Gastrocnemius medialis (tissue), 4 donors: ENCODE measurements around the gene CCDC68. TPM values are rescaled to one million over a fixed set of nuclear protein-coding genes. Genes with fewer than 3 reads are reported as not detected.

ENCODE experiments used
- ATAC-seq, 2 donors: fragments of 150-250 bp; one replicate each; pipeline ENCODE4 v1.9.1; 2016
- DNase-seq, 2 donors: peaks; one replicate each; pipeline ENCODE4 v3.0.0-alpha.2; 2019
- H3K27ac ChIP-seq, 4 donors: fragments of 200-600 bp; sonication (generic); 1 replicate in 1 of 4; 2 replicates in 3 of 4; pipeline ENCODE4 v1.5.1; 2016 to 2018; ENCODE audit warnings: mild to moderate bottlenecking in 2 of 4, moderate library complexity in 1 of 4
- H3K27me3 ChIP-seq, 3 donors: fragments of 200-600 bp; sonication (generic) in 2 of 3; 1 replicate in 1 of 3; 2 replicates in 2 of 3; pipeline versions ENCODE4 v1.5.1 to v1.6.0; 2016 to 2019; ENCODE audit warnings: mild to moderate bottlenecking in 1 of 3, moderate library complexity in 1 of 3
- H3K36me3 ChIP-seq, 2 donors: fragments of 200-600 bp; sonication (generic) in 1 of 2; one replicate each; pipeline ENCODE4 v1.5.1; 2017 to 2018
- H3K4me1 ChIP-seq, 2 donors: fragments of 200-600 bp; sonication (generic) in 1 of 2; one replicate each; pipeline ENCODE4 v1.5.1; 2016 to 2017; ENCODE audit warnings: mild to moderate bottlenecking in 2 of 2
- H3K4me3 ChIP-seq, 4 donors: fragments of 200-600 bp; sonication (generic) in 3 of 4; 1 replicate in 1 of 4; 2 replicates in 3 of 4; pipeline ENCODE4 v1.5.1; 2016 to 2019; ENCODE audit warnings: mild to moderate bottlenecking in 2 of 4
- H3K9me3 ChIP-seq, 3 donors: fragments of 200-600 bp; sonication (generic) in 2 of 3; 1 replicate in 1 of 3; 2 replicates in 2 of 3; pipeline ENCODE4 v1.5.1; 2016 to 2019
- POLR2A ChIP-seq, 2 donors: fragments of 450-650 bp; IDR thresholded peaks; one replicate each; pipeline ENCODE4 v1.6.1; 2017; ENCODE audit warnings: antibody characterized with exemption in 2 of 2, mild to moderate bottlenecking in 2 of 2, moderate library complexity in 2 of 2
- in situ Hi-C, 4 donors: fragments of 200-750 bp; cut with MboI; loops; one replicate each; pipeline versions ENCODE4 v1.15.0 to v1.8.0; 2017; ENCODE audit warnings: low sequenced_read_pairs in 4 of 4
- intact Hi-C: fragments of 100-400 bp; cut with DNase I; formaldehyde crosslinking; loops from one replicate; pipeline ENCODE4 v1.15.1; 2023; ENCODE audit warnings: low total_unique reads
- total RNA-seq, 4 donors: library from RNA; depleted of rRNA; stranded (reverse); fragments of >200 nt; gene quantifications; one replicate each; pipeline versions ENCODE4 v1.1.0 to v1.2.3, GENCODE V29; 2016
- TF ChIP-seq, protein P1 (sequence below), 5 experiments: fragments of 450-650 bp in 3 of 5; fragments of 200-600 bp in 2 of 5; sonication (generic) in 2 of 5; IDR thresholded peaks in 4 of 5; conservative IDR thresholded peaks in 1 of 5; 1 replicate in 4 of 5; 2 replicates in 1 of 5; pipeline ENCODE4 v1.5.1; 2016 to 2019; ENCODE audit warnings: antibody characterized with exemption in 5 of 5, mild to moderate bottlenecking in 3 of 5, moderate library complexity in 3 of 5

CCDC68 gene, protein sequence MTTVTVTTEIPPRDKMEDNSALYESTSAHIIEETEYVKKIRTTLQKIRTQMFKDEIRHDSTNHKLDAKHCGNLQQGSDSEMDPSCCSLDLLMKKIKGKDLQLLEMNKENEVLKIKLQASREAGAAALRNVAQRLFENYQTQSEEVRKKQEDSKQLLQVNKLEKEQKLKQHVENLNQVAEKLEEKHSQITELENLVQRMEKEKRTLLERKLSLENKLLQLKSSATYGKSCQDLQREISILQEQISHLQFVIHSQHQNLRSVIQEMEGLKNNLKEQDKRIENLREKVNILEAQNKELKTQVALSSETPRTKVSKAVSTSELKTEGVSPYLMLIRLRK
- total RNA-seq: 1 to 10 TPM; 2.4 to 6.0 (median 4.5) TPM

DNA sequence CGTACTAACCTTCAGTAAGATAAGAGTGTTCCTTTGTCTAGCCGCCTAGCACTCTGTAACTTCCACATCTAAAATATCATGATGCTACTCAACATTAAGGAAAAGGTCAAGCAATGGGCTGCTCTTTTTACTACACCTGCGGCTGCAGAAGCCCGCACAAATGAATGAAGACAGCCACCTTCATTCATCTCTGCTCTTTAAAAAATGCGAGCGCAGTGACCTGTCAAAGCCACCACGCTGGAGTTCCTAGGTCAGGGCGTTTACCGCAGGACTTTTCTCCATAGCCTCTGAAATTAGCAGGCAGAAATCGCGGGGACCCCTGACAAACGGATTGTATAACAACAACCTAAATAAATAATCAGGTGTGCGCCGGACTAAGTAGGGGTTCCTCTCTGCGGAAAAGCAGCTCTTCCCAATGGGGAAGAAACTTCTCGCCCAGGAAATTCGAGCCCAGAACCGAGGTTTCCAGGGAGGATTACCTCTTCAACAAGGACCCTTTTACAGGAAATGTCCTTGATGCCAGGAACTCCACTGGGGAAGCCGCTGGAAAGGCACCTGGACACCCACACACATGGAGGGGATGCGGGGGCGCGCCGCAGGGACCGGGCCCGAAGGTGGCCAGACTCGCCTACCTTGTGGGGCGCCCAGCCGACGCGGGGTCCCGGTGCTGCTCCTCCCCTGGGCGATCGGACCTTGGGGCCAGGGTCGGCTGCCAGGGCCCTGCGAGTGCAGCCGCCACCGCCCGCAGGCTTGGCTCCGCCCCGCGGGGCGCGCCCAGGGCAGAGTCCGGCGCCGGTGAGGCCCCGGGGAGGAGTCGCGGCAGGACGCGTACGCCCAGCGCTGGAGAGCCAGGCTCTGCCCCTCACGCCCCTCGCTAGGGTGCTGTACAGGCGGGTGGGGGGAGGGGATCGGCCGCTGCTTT, at the start of gene CCDC68:
TSS of gene CCDC68 (minus strand) at position 758 of the 922 bp plus-strand sequence. CDS start 16,670 bp downstream, outside the sequence.
- TF ChIP-seq POLR2A (IDR thresholded peaks at IDR 0.05): peak in 1 of 2 donors; percentile 20
- TF ChIP-seq, protein P1, sequence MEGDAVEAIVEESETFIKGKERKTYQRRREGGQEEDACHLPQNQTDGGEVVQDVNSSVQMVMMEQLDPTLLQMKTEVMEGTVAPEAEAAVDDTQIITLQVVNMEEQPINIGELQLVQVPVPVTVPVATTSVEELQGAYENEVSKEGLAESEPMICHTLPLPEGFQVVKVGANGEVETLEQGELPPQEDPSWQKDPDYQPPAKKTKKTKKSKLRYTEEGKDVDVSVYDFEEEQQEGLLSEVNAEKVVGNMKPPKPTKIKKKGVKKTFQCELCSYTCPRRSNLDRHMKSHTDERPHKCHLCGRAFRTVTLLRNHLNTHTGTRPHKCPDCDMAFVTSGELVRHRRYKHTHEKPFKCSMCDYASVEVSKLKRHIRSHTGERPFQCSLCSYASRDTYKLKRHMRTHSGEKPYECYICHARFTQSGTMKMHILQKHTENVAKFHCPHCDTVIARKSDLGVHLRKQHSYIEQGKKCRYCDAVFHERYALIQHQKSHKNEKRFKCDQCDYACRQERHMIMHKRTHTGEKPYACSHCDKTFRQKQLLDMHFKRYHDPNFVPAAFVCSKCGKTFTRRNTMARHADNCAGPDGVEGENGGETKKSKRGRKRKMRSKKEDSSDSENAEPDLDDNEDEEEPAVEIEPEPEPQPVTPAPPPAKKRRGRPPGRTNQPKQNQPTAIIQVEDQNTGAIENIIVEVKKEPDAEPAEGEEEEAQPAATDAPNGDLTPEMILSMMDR (IDR thresholded peaks at IDR 0.05 in 4 of 5, conservative IDR thresholded peaks at IDR 0.05 in 1 of 5): no peak
- peak within 1 kb of the TSS in 3 of 4 donors; percentile 39 to 58 (median 46) for H3K27ac ChIP-seq
- ATAC-seq (no peak), DNase-seq (no peak)
- H3K4me3 ChIP-seq: peak within 1 kb of the TSS; percentile 32 to 50 (median 44)
- no peaks in the 10 kb centered on the region for H3K9me3 ChIP-seq
- no peaks in the 10 kb centered on the region for H3K4me1 ChIP-seq
- H3K27me3 ChIP-seq: peaks cover 0 to 12% (median 9%) of the 10 kb centered on the region in 3 donors
- intact Hi-C loops (no loop called here), in situ Hi-C loops (loop anchor here in 1 of 4 donors (25.0 kb wide), 1 partner anchor 97 kb away; no protein-coding TSS in a partner anchor)
- no peaks in the 10 kb centered on the region for H3K36me3 ChIP-seq

DNA sequence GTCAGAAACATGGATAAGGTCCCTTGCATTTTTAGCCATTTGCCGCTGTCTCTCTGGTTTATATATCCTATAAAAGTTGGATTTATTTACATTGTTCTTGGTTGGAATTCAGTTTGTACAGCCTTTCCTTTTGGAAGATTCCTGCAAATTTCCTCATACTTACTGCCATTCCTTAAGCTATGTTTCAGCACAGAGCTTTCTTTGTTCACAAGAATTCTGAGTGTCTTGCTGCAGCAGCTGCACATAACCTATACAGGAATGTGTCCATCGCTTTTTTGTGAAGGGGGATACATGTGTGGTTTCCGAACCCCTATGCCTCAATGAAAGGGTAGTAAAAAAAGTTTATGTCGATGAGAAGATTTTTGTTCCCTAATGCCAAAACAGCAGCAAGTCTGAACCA, 48.3 kb upstream of the CCDC68 start:
- intact Hi-C loops (no loop called here), in situ Hi-C loops (loop anchor here in 1 of 4 donors (25.0 kb wide), 1 partner anchor 105 kb away; no protein-coding TSS in a partner anchor)
- TF ChIP-seq, protein P1 (IDR thresholded peaks at IDR 0.05 in 4 of 5, conservative IDR thresholded peaks at IDR 0.05 in 1 of 5): no peak
- no peak for TF ChIP-seq POLR2A (IDR thresholded peaks at IDR 0.05)
- Histone ChIP-seq H3K27me3 (no peaks in the 10 kb centered on the region), H3K4me3 (no peak overlapping the region), H3K9me3 (no peaks in the 10 kb centered on the region), H3K4me1 (no peaks in the 10 kb centered on the region), H3K27ac (no peak overlapping the region), H3K36me3 (no peaks in the 10 kb centered on the region)
- no peak for DNase-seq
- ATAC-seq: no peak

DNA sequence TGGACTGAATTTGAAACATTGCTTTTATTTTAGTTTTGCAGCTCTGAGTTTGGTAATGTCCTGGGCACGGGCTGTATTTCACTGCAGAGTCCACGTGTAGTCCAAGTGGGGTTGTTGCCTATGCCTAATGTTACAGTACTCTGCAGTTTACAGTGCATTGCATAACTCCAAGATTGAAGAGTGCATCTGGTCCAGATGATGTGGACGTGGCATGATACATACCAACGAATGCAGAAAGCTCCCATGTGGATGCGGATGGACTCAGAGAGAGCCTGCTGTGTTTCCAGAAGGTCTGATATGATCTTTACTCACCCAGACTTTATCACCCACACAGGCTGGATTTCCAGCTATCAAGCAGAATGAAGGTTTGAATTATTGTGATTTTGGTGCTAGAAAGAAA, 44.4 kb upstream of the CCDC68 start:
- ATAC-seq: no peak
- no peaks in the 10 kb centered on the region for H3K4me1 ChIP-seq

DNA sequence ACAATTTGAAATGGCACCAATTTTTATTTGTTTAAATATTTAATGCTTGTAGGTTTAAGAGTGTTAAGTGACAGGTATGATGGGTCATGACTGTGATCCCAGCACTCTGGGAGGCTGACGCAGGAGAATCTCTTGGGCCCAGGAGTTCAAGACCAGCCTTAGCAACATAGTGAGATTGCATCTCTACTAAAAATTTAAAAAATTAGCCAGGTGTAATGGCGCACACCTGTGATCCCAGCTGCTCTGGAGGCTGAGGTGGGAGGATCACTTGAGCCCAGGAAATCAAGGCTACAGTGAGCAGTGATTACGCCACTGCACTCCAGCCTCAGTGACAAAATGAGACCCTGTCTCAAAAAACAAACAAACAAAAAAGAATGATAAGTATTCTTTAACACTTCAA, 43.0 kb upstream of the CCDC68 start:
- no peak overlapping the region for H3K27ac ChIP-seq
- no peak for TF ChIP-seq POLR2A (IDR thresholded peaks at IDR 0.05)
- TF ChIP-seq, protein P1 (IDR thresholded peaks at IDR 0.05 in 4 of 5, conservative IDR thresholded peaks at IDR 0.05 in 1 of 5): no peak
- no peaks in the 10 kb centered on the region for H3K27me3 ChIP-seq
- DNase-seq: no peak
- H3K9me3 ChIP-seq: no peaks in the 10 kb centered on the region
- in situ Hi-C loops (loop anchor here in 1 of 4 donors (25.0 kb wide), 1 partner anchor 110 kb away; no protein-coding TSS in a partner anchor), intact Hi-C loops (no loop called here)
- no peak for ATAC-seq
- no peaks in the 10 kb centered on the region for H3K4me1 ChIP-seq
- H3K4me3 ChIP-seq: no peak overlapping the region
- H3K36me3 ChIP-seq: no peaks in the 10 kb centered on the region

More for the DNA sequence above, 44.4 kb upstream of the CCDC68 start:
- in situ Hi-C loops (loop anchor here in 1 of 4 donors (25.0 kb wide), 1 partner anchor 109 kb away; no protein-coding TSS in a partner anchor), intact Hi-C loops (no loop called here)
- no peaks in the 10 kb centered on the region for H3K9me3 ChIP-seq
- H3K36me3 ChIP-seq: no peaks in the 10 kb centered on the region
- no peaks in the 10 kb centered on the region for H3K27me3 ChIP-seq
- no peak for DNase-seq
- TF ChIP-seq, protein P1 (IDR thresholded peaks at IDR 0.05 in 4 of 5, conservative IDR thresholded peaks at IDR 0.05 in 1 of 5): no peak
- no peak for TF ChIP-seq POLR2A (IDR thresholded peaks at IDR 0.05)
- H3K27ac ChIP-seq: no peak overlapping the region
- no peak overlapping the region for H3K4me3 ChIP-seq
